Activated CD4-positive, alpha-beta memory T cell treated with anti-CD3 and anti-CD28 coated beads for 36 hours (primary cell): ENCODE data around the gene DPYD. TPM values are rescaled to one million over a fixed set of nuclear protein-coding genes. Genes with fewer than 3 reads are reported as not detected.

ENCODE experiments used
- CTCF ChIA-PET: fragments of 350-600 bp; sonication (Branson Sonifier 250); formaldehyde crosslinking; loops from one replicate; lab custom pipeline; 2021; ENCODE audit warnings: antibody characterized with exemption, inconsistent platforms; lab: Charles Lee
- POLR2A ChIA-PET: fragments of 350-600 bp; sonication (Branson Sonifier 250); formaldehyde crosslinking; loops from one replicate; lab custom pipeline; 2021; ENCODE audit warnings: antibody characterized with exemption; lab: Charles Lee
- DNase-seq: peaks from one replicate; pipeline ENCODE4 v3.0.0-alpha.2; 2020
- H3K27ac Mint-ChIP-seq: one replicate; pipeline ENCODE4 v1.8.0; 2021; ENCODE audit warnings: mixed read lengths
- H3K27me3 Mint-ChIP-seq: one replicate; pipeline ENCODE4 v1.8.0; 2021; ENCODE audit warnings: mixed read lengths
- H3K36me3 Mint-ChIP-seq: one replicate; pipeline ENCODE4 v1.8.0; 2021; ENCODE audit warnings: mixed read lengths
- H3K4me1 Mint-ChIP-seq: one replicate; pipeline ENCODE4 v1.8.0; 2021; ENCODE audit warnings: low read depth, mixed read lengths
- H3K4me3 Mint-ChIP-seq: one replicate; pipeline ENCODE4 v1.8.0; 2021; ENCODE audit warnings: mild to moderate bottlenecking, mixed read lengths
- H3K9me3 Mint-ChIP-seq: one replicate; pipeline ENCODE4 v1.8.0; 2021; ENCODE audit warnings: mixed read lengths
- intact Hi-C: fragments of 100-400 bp; cut with micrococcal nuclease; formaldehyde crosslinking; loops from one replicate; pipeline ENCODE4 v1.15.1; 2023
- total RNA-seq, 2 experiments: library from RNA; stranded (reverse); gene quantifications; one replicate each; pipeline ENCODE4 v1.2.3, GENCODE V29; 2021

Gene DPYD
- total RNA-seq, 2 experiments from 2014 or later: 11.8 to 12.2 TPM

- CTCF ChIA-PET: no interaction called here
- POLR2A ChIA-PET: no interaction called here
- H3K4me1 Mint-ChIP-seq: no peaks in the 10 kb centered on the region
- H3K27me3 Mint-ChIP-seq: no peaks in the 10 kb centered on the region
- DNase-seq: no peak
- intact Hi-C loops: no loop called here
- H3K9me3 Mint-ChIP-seq: no peaks in the 10 kb centered on the region
- no peak overlapping the region for H3K27ac Mint-ChIP-seq
- peaks cover 3% of the 10 kb centered on the region for H3K36me3 Mint-ChIP-seq
- H3K4me3 Mint-ChIP-seq: no peak overlapping the region
Observed at GRCh38 chr1:97314685-97315084, 606.1 kb downstream of the DPYD start.

DNA sequence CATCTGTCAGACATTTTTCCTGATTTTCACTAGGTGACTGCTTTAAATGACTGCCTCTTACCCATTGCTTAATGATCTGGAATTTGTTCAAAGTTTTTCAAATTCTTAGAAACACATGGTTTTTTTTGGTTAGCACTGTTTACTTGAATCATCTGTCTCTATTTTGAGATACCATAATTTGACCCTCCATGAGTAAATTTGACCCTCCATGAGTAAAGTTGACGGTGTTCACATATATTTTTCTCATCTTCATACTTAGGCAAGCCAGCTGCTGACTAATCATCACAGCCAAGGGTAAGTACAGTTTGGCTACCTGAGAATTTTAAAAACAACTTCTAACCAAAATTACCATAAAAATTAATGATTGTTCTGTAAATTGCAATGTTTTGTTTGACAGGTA is 612.7 kb downstream of the DPYD start:
- Mint-ChIP-seq H3K27ac (no peak overlapping the region), H3K36me3 (peaks cover 11% of the 10 kb centered on the region), H3K9me3 (no peaks in the 10 kb centered on the region), H3K27me3 (no peaks in the 10 kb centered on the region), H3K4me1 (no peaks in the 10 kb centered on the region), H3K4me3 (no peak overlapping the region)
- intact Hi-C loops: no loop called here
- POLR2A ChIA-PET: no interaction called here
- CTCF ChIA-PET: no interaction called here
- no peak for DNase-seq

- DNase-seq: no peak
- Mint-ChIP-seq H3K27me3 (no peaks in the 10 kb centered on the region), H3K27ac (no peak overlapping the region), H3K4me1 (no peaks in the 10 kb centered on the region), H3K9me3 (no peaks in the 10 kb centered on the region), H3K36me3 (peaks cover 11% of the 10 kb centered on the region), H3K4me3 (no peak overlapping the region)
- ChIA-PET CTCF (no interaction called here), POLR2A (no interaction called here)
- intact Hi-C loops: no loop called here
Observed at GRCh38 chr1:97307568-97307967, 613.3 kb downstream of the DPYD start.

DNA sequence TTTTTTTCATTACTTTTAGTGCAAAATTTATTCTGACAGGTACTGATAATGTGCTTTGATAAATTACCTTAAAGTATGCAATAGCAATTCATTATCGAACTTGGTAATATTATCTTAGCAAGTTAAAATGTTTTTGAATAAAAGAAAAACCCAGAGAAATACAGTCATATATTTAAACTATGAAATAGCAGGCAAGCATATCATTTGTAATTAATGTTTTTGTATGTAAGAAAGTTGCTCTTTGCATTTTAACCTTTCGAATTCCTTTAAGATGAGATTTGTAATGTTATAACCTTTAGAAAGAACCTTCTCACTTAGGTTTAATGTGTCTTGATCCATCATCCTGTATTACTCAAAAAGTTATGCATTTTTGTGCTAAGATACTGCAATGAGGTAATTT is 613.7 kb downstream of the DPYD start:
- Mint-ChIP-seq H3K36me3 (peaks cover 13% of the 10 kb centered on the region), H3K27ac (no peak overlapping the region), H3K27me3 (no peaks in the 10 kb centered on the region), H3K9me3 (no peaks in the 10 kb centered on the region), H3K4me3 (no peak overlapping the region), H3K4me1 (no peaks in the 10 kb centered on the region)
- no peak for DNase-seq
- CTCF ChIA-PET: no interaction called here
- POLR2A ChIA-PET: no interaction called here
- intact Hi-C loops: no loop called here

- intact Hi-C loops: no loop called here
- Mint-ChIP-seq H3K4me3 (no peak overlapping the region), H3K9me3 (no peaks in the 10 kb centered on the region), H3K27ac (no peak overlapping the region), H3K27me3 (no peaks in the 10 kb centered on the region), H3K36me3 (peaks cover 13% of the 10 kb centered on the region), H3K4me1 (no peaks in the 10 kb centered on the region)
- CTCF ChIA-PET: no interaction called here
- no peak for DNase-seq
- POLR2A ChIA-PET: no interaction called here
Observed at GRCh38 chr1:97306504-97306903, 614.3 kb downstream of the DPYD start.

DNA sequence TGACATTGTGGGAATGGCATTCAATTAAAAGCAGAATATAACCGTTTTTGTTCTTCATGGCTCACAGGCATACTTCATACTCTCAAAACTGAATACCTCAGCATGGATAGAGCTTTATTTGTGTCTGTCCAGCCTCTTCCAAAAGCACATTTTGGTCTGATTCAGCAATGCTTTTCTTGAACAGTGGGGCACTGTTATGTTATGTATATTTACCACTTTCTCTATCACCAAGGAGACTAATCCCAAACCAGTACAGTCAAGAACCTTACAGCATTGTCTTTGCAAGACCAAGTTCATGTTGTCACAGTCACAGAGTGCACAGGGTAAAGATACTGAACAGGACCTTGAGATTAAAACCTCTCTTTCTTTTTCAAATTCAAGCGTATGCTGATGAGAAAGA is 616.5 kb downstream of the DPYD start:
- H3K27ac Mint-ChIP-seq: no peak overlapping the region

DNA sequence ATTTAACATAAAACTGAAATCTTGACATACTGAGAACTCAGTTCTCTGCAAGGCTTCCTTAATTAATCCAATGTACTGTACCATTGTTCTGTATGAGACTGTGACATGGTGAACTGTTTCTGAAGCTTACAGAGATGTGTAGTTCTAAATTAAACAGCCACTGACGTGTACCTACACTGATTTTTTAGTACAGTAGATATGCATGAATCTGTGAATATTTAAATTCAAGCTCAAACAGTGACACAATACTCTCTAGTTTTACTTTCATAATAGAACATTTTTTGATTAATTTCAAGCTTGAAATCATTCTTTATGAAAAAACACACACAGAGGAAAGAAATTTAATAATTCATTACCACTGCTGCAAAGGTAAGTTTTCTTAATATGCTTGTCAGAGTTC is 621.9 kb downstream of the DPYD start:
- ChIA-PET CTCF (no interaction called here), POLR2A (no interaction called here)
- no peaks in the 10 kb centered on the region for H3K4me1 Mint-ChIP-seq
- H3K9me3 Mint-ChIP-seq: no peaks in the 10 kb centered on the region
- H3K27ac Mint-ChIP-seq: no peak overlapping the region
- no peak for DNase-seq
- H3K27me3 Mint-ChIP-seq: no peaks in the 10 kb centered on the region
- H3K36me3 Mint-ChIP-seq: peaks cover 18% of the 10 kb centered on the region
- H3K4me3 Mint-ChIP-seq: no peak overlapping the region
- intact Hi-C loops: no loop called here

More for the DNA sequence above, 616.5 kb downstream of the DPYD start:
- no peaks in the 10 kb centered on the region for H3K27me3 Mint-ChIP-seq
- DNase-seq: no peak
- CTCF ChIA-PET: no interaction called here
- H3K9me3 Mint-ChIP-seq: no peaks in the 10 kb centered on the region
- no peaks in the 10 kb centered on the region for H3K4me1 Mint-ChIP-seq
- POLR2A ChIA-PET: no interaction called here
- H3K36me3 Mint-ChIP-seq: peaks cover 17% of the 10 kb centered on the region
- intact Hi-C loops: no loop called here
- H3K4me3 Mint-ChIP-seq: no peak overlapping the region

- no peak overlapping the region for H3K4me3 Mint-ChIP-seq
- H3K4me1 Mint-ChIP-seq: no peaks in the 10 kb centered on the region
- no peak overlapping the region for H3K27ac Mint-ChIP-seq
- H3K36me3 Mint-ChIP-seq: peaks cover 26% of the 10 kb centered on the region
- peaks cover under 1% of the 10 kb centered on the region for H3K9me3 Mint-ChIP-seq
- no peak for DNase-seq
- ChIA-PET CTCF (no interaction called here), POLR2A (no interaction called here)
- no peaks in the 10 kb centered on the region for H3K27me3 Mint-ChIP-seq
- intact Hi-C loops: no loop called here
Observed at GRCh38 chr1:97297611-97298010, 623.2 kb downstream of the DPYD start.

GRCh38 chr1:97281962-97282361 is 638.9 kb downstream of the DPYD start:
- Mint-ChIP-seq H3K4me1 (peaks cover 8% of the 10 kb centered on the region), H3K27ac (no peak overlapping the region), H3K4me3 (no peak overlapping the region), H3K36me3 (peaks cover 29% of the 10 kb centered on the region), H3K9me3 (peaks cover 16% of the 10 kb centered on the region), H3K27me3 (no peaks in the 10 kb centered on the region)
- DNase-seq: no peak
- CTCF ChIA-PET: no interaction called here
- intact Hi-C loops: no loop called here
- POLR2A ChIA-PET: no interaction called here

- ChIA-PET CTCF (no interaction called here), POLR2A (no interaction called here)
- Mint-ChIP-seq H3K36me3 (peaks cover 43% of the 10 kb centered on the region), H3K4me1 (peaks cover 8% of the 10 kb centered on the region), H3K4me3 (no peak overlapping the region), H3K9me3 (peaks cover 11% of the 10 kb centered on the region), H3K27ac (no peak overlapping the region), H3K27me3 (no peaks in the 10 kb centered on the region)
- intact Hi-C loops: loop anchor here (2.0 kb wide), 1 partner anchor 13 kb away; no protein-coding TSS in a partner anchor
- DNase-seq: no peak
Observed at GRCh38 chr1:97277891-97278654, 642.8 kb downstream of the DPYD start.

- peaks cover 9% of the 10 kb centered on the region for H3K9me3 Mint-ChIP-seq
- H3K27me3 Mint-ChIP-seq: no peaks in the 10 kb centered on the region
- ChIA-PET CTCF (no interaction called here), POLR2A (no interaction called here)
- no peak for DNase-seq
- H3K4me3 Mint-ChIP-seq: no peak overlapping the region
- peaks cover 38% of the 10 kb centered on the region for H3K36me3 Mint-ChIP-seq
- no peaks in the 10 kb centered on the region for H3K4me1 Mint-ChIP-seq
- H3K27ac Mint-ChIP-seq: no peak overlapping the region
- intact Hi-C loops: no loop called here
Observed at GRCh38 chr1:97271916-97272788, 648.7 kb downstream of the DPYD start.

DNA sequence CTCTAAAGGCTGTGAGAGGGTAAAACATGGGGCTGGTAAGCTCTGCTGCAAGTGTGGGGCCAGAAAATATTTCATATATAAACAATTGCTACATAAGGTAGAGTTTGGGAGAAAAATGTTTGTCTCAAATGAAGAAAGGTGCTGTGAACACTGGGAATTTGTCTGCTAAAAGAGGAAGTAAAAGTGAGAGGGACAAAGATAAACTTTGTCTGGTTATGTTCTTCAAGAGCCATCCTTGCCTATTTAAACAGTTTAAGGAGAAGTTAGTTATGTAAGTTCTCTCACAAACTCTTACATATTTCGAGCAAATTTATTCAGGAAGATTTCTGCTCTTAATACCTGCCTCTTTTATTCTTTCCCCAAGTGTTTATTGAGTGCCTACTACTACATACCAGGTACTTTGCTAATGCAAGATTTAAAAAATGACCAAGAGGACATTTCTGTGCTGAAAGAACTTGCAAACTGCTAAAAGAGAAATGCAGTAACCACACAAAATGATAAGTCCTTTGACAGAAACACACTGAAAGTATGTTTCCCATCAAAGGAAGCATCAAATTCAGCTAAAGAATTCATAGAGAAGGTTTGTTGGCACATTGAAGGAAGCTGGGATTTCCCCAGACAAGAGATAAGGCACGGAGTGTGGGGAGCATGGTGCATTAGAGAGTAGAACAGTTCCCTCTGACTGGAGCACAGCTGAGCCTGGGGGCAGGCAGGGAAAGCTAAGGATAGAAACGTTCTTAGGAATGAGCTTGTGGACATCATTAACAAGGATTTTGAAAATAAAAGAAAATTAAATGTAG is 650.1 kb downstream of the DPYD start:
- H3K27me3 Mint-ChIP-seq: no peaks in the 10 kb centered on the region
- no peaks in the 10 kb centered on the region for H3K4me1 Mint-ChIP-seq
- no peak for DNase-seq
- peaks cover 28% of the 10 kb centered on the region for H3K36me3 Mint-ChIP-seq
- no peak overlapping the region for H3K4me3 Mint-ChIP-seq
- CTCF ChIA-PET: interaction anchor here (0.6 kb wide), 1 partner anchor 761 kb away, joined by 3 read pairs; no protein-coding TSS in a partner anchor
- no peak overlapping the region for H3K27ac Mint-ChIP-seq
- POLR2A ChIA-PET: no interaction called here
- H3K9me3 Mint-ChIP-seq: peaks cover 8% of the 10 kb centered on the region
- intact Hi-C loops: no loop called here
